OCI-LY1 (cell line): ENCODE measurements around the gene SLC17A9.

Experiments
- H2AFZ ChIP-seq: fragments of 200-600 bp; sonication (generic), shearing (Covaris generic); 2 replicates; pipeline ENCODE4 v1.6.0; 2014; ENCODE audit warnings: antibody characterized with exemption, mild to moderate bottlenecking, low read length
- H3F3A ChIP-seq: fragments of 200-600 bp; sonication (generic), shearing (Covaris generic); 2 replicates; pipeline ENCODE4 v1.6.0; 2014; ENCODE audit warnings: mild to moderate bottlenecking, antibody characterized with exemption, low read length, moderate library complexity; ENCODE audit not compliant: insufficient read depth
- H3K27ac ChIP-seq: fragments of 200-600 bp; sonication (generic); 2 replicates; pipeline ENCODE4 v1.5.1; 2014; ENCODE audit warnings: low read length, mixed run types, mild to moderate bottlenecking, low read depth; ENCODE audit not compliant: poor library complexity, severe bottlenecking
- H3K27me3 ChIP-seq: fragments of 200-600 bp; sonication (generic); 2 replicates; pipeline ENCODE4 v1.6.0; 2014; ENCODE audit warnings: antibody characterized with exemption, mild to moderate bottlenecking, low read length, moderate library complexity; ENCODE audit not compliant: insufficient read depth
- H3K36me3 ChIP-seq: fragments of 200-600 bp; sonication (generic); 2 replicates; pipeline ENCODE4 v1.6.1; 2014; ENCODE audit warnings: mild to moderate bottlenecking, antibody characterized with exemption, low read length, moderate library complexity, mixed read lengths; ENCODE audit not compliant: insufficient read depth
- H3K4me1 ChIP-seq: fragments of 200-600 bp; sonication (generic); 2 replicates; pipeline ENCODE4 v1.5.1; 2014; ENCODE audit warnings: mild to moderate bottlenecking, low read length, moderate library complexity; ENCODE audit not compliant: insufficient read depth, severe bottlenecking
- H3K4me2 ChIP-seq: fragments of 200-600 bp; sonication (generic), shearing (Covaris generic); 2 replicates; pipeline ENCODE4 v1.6.1; 2014; ENCODE audit warnings: low read length
- H3K4me3 ChIP-seq: fragments of 200-600 bp; sonication (generic); 2 replicates; pipeline ENCODE4 v1.5.1; 2014; ENCODE audit warnings: low read length, low read depth, mild to moderate bottlenecking, mixed read lengths; ENCODE audit not compliant: poor library complexity, severe bottlenecking
- H3K79me2 ChIP-seq: fragments of 200-600 bp; shearing (Covaris generic); 2 replicates; pipeline ENCODE4 v1.6.1; 2016; ENCODE audit warnings: mixed run types, low read length, mixed read lengths; ENCODE audit not compliant: insufficient read depth
- H3K9ac ChIP-seq: fragments of 200-600 bp; sonication (generic), shearing (Covaris generic); 2 replicates; pipeline ENCODE4 v1.6.1; 2014; ENCODE audit warnings: mild to moderate bottlenecking, low read length, mixed read lengths
- H3K9me2 ChIP-seq: fragments of 200-600 bp; sonication (generic), shearing (Covaris generic); 2 replicates; pipeline ENCODE4 v1.6.1; 2014; ENCODE audit warnings: low read depth, mild to moderate bottlenecking, low read length, mixed read lengths
- H3K9me3 ChIP-seq: fragments of 200-600 bp; shearing (Covaris generic); 2 replicates; pipeline ENCODE4 v1.6.1; 2014; ENCODE audit warnings: low read length, mixed read lengths
- H4K20me1 ChIP-seq: fragments of 200-600 bp; sonication (generic), shearing (Covaris generic); 2 replicates; pipeline ENCODE4 v1.6.0; 2016; ENCODE audit warnings: mild to moderate bottlenecking, low read length; ENCODE audit not compliant: insufficient read depth
- CTCF ChIP-seq: fragments of 200-600 bp; sonication (generic), shearing (Covaris generic); IDR thresholded peaks from 2 replicates; pipeline ENCODE4 v1.5.1; 2017; ENCODE audit warnings: mild to moderate bottlenecking, antibody characterized with exemption, low read length, moderate library complexity, mixed read lengths
- EZH2 ChIP-seq: fragments of 200-600 bp; sonication (generic), shearing (Covaris generic); IDR thresholded peaks from 2 replicates; pipeline ENCODE4 v1.8.0; 2017; ENCODE audit warnings: borderline replicate concordance, mixed run types, mild to moderate bottlenecking, antibody characterized with exemption, low read length, moderate library complexity, mixed read lengths

SLC17A9 gene

GRCh38 chr20:62982124-62983075, 29.9 kb downstream of the SLC17A9 start:
- TF ChIP-seq EZH2 (no peak), CTCF (no peak)
- Histone ChIP-seq H3F3A (no peaks in the 10 kb centered on the region), H3K4me3 (no peak overlapping the region), H3K79me2 (no peaks in the 10 kb centered on the region), H3K27me3 (peaks cover 8% of the 10 kb centered on the region; the same call in 1 of the 2 replicates), H3K9me2 (no peaks in the 10 kb centered on the region), H3K4me2 (no peak overlapping the region), H3K4me1 (peaks cover 8% of the 10 kb centered on the region), H3K9ac (no peak overlapping the region), H3K27ac (no peak overlapping the region), H4K20me1 (no peaks in the 10 kb centered on the region), H3K36me3 (no peaks in the 10 kb centered on the region), H2AFZ (no peak overlapping the region), H3K9me3 (no peaks in the 10 kb centered on the region)

GRCh38 chr20:62983210-62983609, 30.7 kb downstream of the SLC17A9 start:
- Histone ChIP-seq H3K36me3 (no peaks in the 10 kb centered on the region), H2AFZ (no peak overlapping the region), H3K9me2 (no peaks in the 10 kb centered on the region), H3K27ac (no peak overlapping the region), H3K9ac (no peak overlapping the region), H4K20me1 (no peaks in the 10 kb centered on the region), H3K4me1 (peaks cover under 1% of the 10 kb centered on the region), H3K9me3 (no peaks in the 10 kb centered on the region), H3K27me3 (peaks cover 8% of the 10 kb centered on the region; the same call in 1 of the 2 replicates), H3K79me2 (no peaks in the 10 kb centered on the region), H3F3A (no peaks in the 10 kb centered on the region), H3K4me3 (no peak overlapping the region), H3K4me2 (no peak overlapping the region)
- TF ChIP-seq EZH2 (no peak), CTCF (no peak)

- TF ChIP-seq EZH2, result no peak
- TF ChIP-seq CTCF, result no peak
- Histone ChIP-seq H3K4me1 (peaks cover 8% of the 10 kb centered on the region), H2AFZ (no peak overlapping the region), H3K79me2 (no peaks in the 10 kb centered on the region), H3K4me2 (no peak overlapping the region), H3K4me3 (no peak overlapping the region), H4K20me1 (no peaks in the 10 kb centered on the region), H3K36me3 (no peaks in the 10 kb centered on the region), H3K9ac (no peak overlapping the region), H3F3A (no peaks in the 10 kb centered on the region), H3K9me3 (no peaks in the 10 kb centered on the region), H3K27me3 (peaks cover 8% of the 10 kb centered on the region; the same call in 1 of the 2 replicates), H3K9me2 (no peaks in the 10 kb centered on the region), H3K27ac (no peak overlapping the region)
These were observed 32.3 kb downstream of the SLC17A9 start for GRCh38 chr20:62984666-62985443.
